HCT116 (cell line): Measurements from ENCODE around the gene LCN2. TPM values are rescaled to one million over a fixed set of nuclear protein-coding genes. Genes with fewer than 3 reads are reported as not detected.

Experiments
- CTCF ChIP-seq, 3 experiments: fragments of 200-600 bp in 1 of 3; sonication (generic) in 1 of 3; IDR thresholded peaks in 2 of 3; conservative IDR thresholded peaks in 1 of 3; 2 replicates each; pipeline ENCODE4 v1.5.1; 2012 to 2017; ENCODE audit warnings: low read depth in 2 of 3, low read length in 2 of 3, antibody characterized with exemption in 1 of 3, borderline replicate concordance in 1 of 3, control low read depth in 1 of 3, mild to moderate bottlenecking in 1 of 3, mixed read lengths in 1 of 3, mixed run types in 1 of 3, moderate library complexity in 1 of 3; ENCODE audit not compliant: insufficient read depth in 1 of 3
- ELF1 ChIP-seq: IDR thresholded peaks from 2 replicates; pipeline ENCODE4 v1.6.1; 2012; ENCODE audit warnings: low read depth, borderline replicate concordance
- JUND ChIP-seq: IDR thresholded peaks from 2 replicates; pipeline ENCODE4 v1.6.1; 2012
- REST ChIP-seq: IDR thresholded peaks from 2 replicates; pipeline ENCODE4 v1.6.1; 2012; ENCODE audit warnings: low read depth
- SIN3A ChIP-seq: IDR thresholded peaks from 2 replicates; pipeline ENCODE4 v1.6.1; 2012; ENCODE audit warnings: low read depth
- TCF7L2 ChIP-seq: IDR thresholded peaks from 2 replicates; pipeline ENCODE4 v1.7.0; 2011; ENCODE audit warnings: borderline replicate concordance, inconsistent platforms; ENCODE audit not compliant: insufficient read depth, insufficient read length; ENCODE audit errors: extremely low read depth
- YY1 ChIP-seq: IDR thresholded peaks from 2 replicates; pipeline ENCODE4 v1.6.1; 2011; ENCODE audit warnings: low read length, low read depth, moderate library complexity, mild to moderate bottlenecking; ENCODE audit not compliant: insufficient replicate concordance; ENCODE audit errors: extremely low read depth
- total RNA-seq: library from RNA; stranded (reverse); gene quantifications from one replicate; pipeline ENCODE4 v1.2.1, GENCODE V29; 2021; ENCODE audit not compliant: unreplicated experiment

Gene LCN2
- total RNA-seq, 1 experiment from 2014 or later = 9.2 TPM

GRCh38 chr9:128149951-128150593, 819 bp downstream of the LCN2 start (continued):
- TF ChIP-seq CTCF (IDR thresholded peaks at IDR 0.05 in 2 of 3, conservative IDR thresholded peaks at IDR 0.05 in 1 of 3; ENCODE audit: borderline replicate concordance in 1 of 3, insufficient read depth in 1 of 3, low read depth in 2 of 3, low read length in 2 of 3) (no peak), REST (no peak), SIN3A (no peak), JUND (no peak), TCF7L2 (no peak), ELF1 (no peak), YY1 (no peak)
